Left ventricle myocardium inferior (tissue), 1 donor: Measurements from ENCODE around the gene GGPS1. TPM values are rescaled to one million over a fixed set of nuclear protein-coding genes. Genes with fewer than 3 reads are reported as not detected.
"Not testable (repeated sequence)": the region's sequence is repeated elsewhere in the genome, so short reads cannot be mapped to it uniquely, and the experiment has no call there.

ENCODE experiments used
- DNase-seq: peaks from one replicate; pipeline ENCODE4 v3.0.0-alpha.2; 2020
- H3K27ac ChIP-seq: fragments of 200-600 bp; replicated peaks from 2 replicates; pipeline ENCODE4 v1.8.0; 2021
- H3K27me3 ChIP-seq: fragments of 200-600 bp; 2 replicates; pipeline ENCODE4 v1.8.0; 2021; ENCODE audit warnings: low read depth
- H3K36me3 ChIP-seq: fragments of 200-600 bp; 2 replicates; pipeline ENCODE4 v1.8.0; 2021
- H3K4me1 ChIP-seq: fragments of 200-600 bp; 2 replicates; pipeline ENCODE4 v1.8.0; 2021
- H3K4me3 ChIP-seq: fragments of 200-600 bp; 2 replicates; pipeline ENCODE4 v1.8.0; 2021; ENCODE audit warnings: mild to moderate bottlenecking, moderate library complexity
- H3K9me3 ChIP-seq: fragments of 200-600 bp; replicated peaks from 2 replicates; pipeline ENCODE4 v1.8.0; 2021
- CTCF ChIP-seq: fragments of 200-600 bp; IDR thresholded peaks from 2 replicates; pipeline ENCODE4 v1.8.0; 2021; ENCODE audit warnings: antibody characterized with exemption, mild to moderate bottlenecking, borderline replicate concordance
- intact Hi-C: fragments of 100-400 bp; cut with micrococcal nuclease; formaldehyde crosslinking; loops from one replicate; pipeline ENCODE4 v1.11.0; 2022
- total RNA-seq: library from RNA; stranded (reverse); fragmentation: NEBNext Ultra II Directional; extraction: Animal tissue kit (Norgen Biotek cat#: 25700); gene quantifications from one replicate; pipeline ENCODE4 v1.2.1, GENCODE V29; 2021
- donor health status: DM: no; HTN: yes; CAD: no; lungs with severe emphysema.

Gene GGPS1
- total RNA-seq, 1 donor from 2014 or later = 30.2 TPM

- H3K4me3 ChIP-seq = no peak overlapping the region
- no peaks in the 10 kb centered on the region for H3K4me1 ChIP-seq
- no peak for DNase-seq
- H3K27ac ChIP-seq = no peak overlapping the region
- H3K27me3 ChIP-seq = no peaks in the 10 kb centered on the region
- H3K36me3 ChIP-seq = no peaks in the 10 kb centered on the region
- intact Hi-C loops = no loop called here
- H3K9me3 ChIP-seq = no peaks in the 10 kb centered on the region
- no peak for TF ChIP-seq CTCF
Observed at GRCh38 chr1:235351898-235352297, 23.5 kb downstream of the GGPS1 start.

- H3K4me3 ChIP-seq = no peak overlapping the region
- H3K27me3 ChIP-seq = no peaks in the 10 kb centered on the region
- H3K9me3 ChIP-seq = no peaks in the 10 kb centered on the region
- no peaks in the 10 kb centered on the region for H3K4me1 ChIP-seq
- no peak for DNase-seq
- no peak for TF ChIP-seq CTCF
- H3K36me3 ChIP-seq = no peaks in the 10 kb centered on the region
- intact Hi-C loops = no loop called here
- H3K27ac ChIP-seq = no peak overlapping the region
Observed at GRCh38 chr1:235357485-235358373, 29.4 kb downstream of the GGPS1 start.

GRCh38 chr1:235358899-235359298, 30.5 kb downstream of the GGPS1 start:
- no peak overlapping the region for H3K4me3 ChIP-seq
- H3K27me3 ChIP-seq = no peaks in the 10 kb centered on the region
- no peak overlapping the region for H3K27ac ChIP-seq
- no peaks in the 10 kb centered on the region for H3K36me3 ChIP-seq
- intact Hi-C loops = no loop called here
- H3K4me1 ChIP-seq = no peaks in the 10 kb centered on the region
- TF ChIP-seq CTCF = no peak
- no peaks in the 10 kb centered on the region for H3K9me3 ChIP-seq
- DNase-seq = no peak

DNA sequence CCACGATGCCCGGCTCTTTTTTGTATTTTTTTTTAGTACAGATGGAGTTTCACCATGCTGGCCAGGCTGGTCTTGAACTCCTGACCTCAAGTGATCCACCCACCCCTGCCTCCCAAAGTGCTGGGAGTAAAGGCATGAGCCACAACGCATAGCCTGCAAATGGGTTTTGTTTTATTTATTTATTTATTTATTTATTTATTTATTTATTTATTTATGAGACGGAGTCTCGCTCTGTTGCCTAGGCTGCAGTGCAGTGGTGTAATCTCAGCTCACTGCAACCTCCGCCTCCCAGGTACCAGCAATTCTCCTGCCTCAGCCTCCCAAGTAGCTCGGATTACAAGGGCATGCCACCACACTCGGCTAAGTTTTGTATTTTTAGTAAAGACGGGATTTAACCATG, 35.8 kb downstream of the GGPS1 start:
- DNase-seq, intact Hi-C loops, H3K4me3 ChIP-seq, H3K27ac ChIP-seq, H3K36me3 ChIP-seq, H3K9me3 ChIP-seq, H3K27me3 ChIP-seq: not testable (repeated sequence)
- peaks cover 22% of the 10 kb centered on the region for H3K4me1 ChIP-seq

- TF ChIP-seq CTCF = no peak
- intact Hi-C loops = no loop called here
- H3K27ac ChIP-seq = peak overlapping the region; percentile 93
- no peaks in the 10 kb centered on the region for H3K36me3 ChIP-seq
- H3K9me3 ChIP-seq = no peaks in the 10 kb centered on the region
- no peaks in the 10 kb centered on the region for H3K27me3 ChIP-seq
- no peak for DNase-seq
- H3K4me1 ChIP-seq = peaks cover 28% of the 10 kb centered on the region
- no peak overlapping the region for H3K4me3 ChIP-seq
Observed at GRCh38 chr1:235366286-235366685, 37.9 kb downstream of the GGPS1 start.
